OCI-LY7 (cell line): ENCODE data around the gene FOXO6. TPM values are rescaled to one million over a fixed set of nuclear protein-coding genes. Genes with fewer than 3 reads are reported as not detected.

ENCODE experiments used
- BruUV-seq: library from RNA; stranded (reverse); fragments of 400-500 nt; replicated peaks from 2 replicates; lab custom pipeline; 2021; lab: Mats Ljungman, UMichigan
- CTCF ChIA-PET: fragments of 300-600 bp; sonication (Branson Sonifier 250); formaldehyde crosslinking; loops from one replicate; lab custom pipeline; 2022; ENCODE audit warnings: antibody characterized with exemption; ENCODE audit not compliant: unreplicated experiment; lab: Charles Lee
- POLR2A ChIA-PET: fragments of 300-600 bp; sonication (Branson Sonifier 250); formaldehyde crosslinking; loops from one replicate; lab custom pipeline; 2022; ENCODE audit warnings: antibody characterized with exemption; lab: Charles Lee
- DNase-seq: peaks from one replicate; pipeline ENCODE4 v3.0.0-alpha.2; 2015; ENCODE audit warnings: low spot score
- H2AFZ ChIP-seq: fragments of 200-600 bp; sonication (generic), shearing (Covaris generic); 2 replicates; pipeline ENCODE4 v1.6.1; 2014; ENCODE audit warnings: mild to moderate bottlenecking, antibody characterized with exemption, low read length, moderate library complexity
- H3K27ac ChIP-seq: fragments of 200-600 bp; sonication (generic); 2 replicates; pipeline ENCODE4 v1.5.1; 2014; ENCODE audit warnings: mixed run types, low read depth, mild to moderate bottlenecking, moderate library complexity, low read length, inconsistent platforms; ENCODE audit not compliant: poor library complexity, severe bottlenecking
- H3K36me3 ChIP-seq: fragments of 200-600 bp; sonication (generic); 2 replicates; pipeline ENCODE4 v1.6.1; 2014; ENCODE audit warnings: mild to moderate bottlenecking, antibody characterized with exemption, low read length, moderate library complexity, mixed read lengths; ENCODE audit not compliant: insufficient read depth
- H3K4me1 ChIP-seq: fragments of 200-600 bp; sonication (generic); 2 replicates; pipeline ENCODE4 v1.5.1; 2014; ENCODE audit warnings: mild to moderate bottlenecking, low read length; ENCODE audit not compliant: insufficient read depth, poor library complexity, severe bottlenecking
- H3K4me2 ChIP-seq: fragments of 200-600 bp; sonication (generic); 2 replicates; pipeline ENCODE4 v1.6.1; 2014; ENCODE audit warnings: mild to moderate bottlenecking, low read length
- H3K4me3 ChIP-seq: fragments of 200-600 bp; sonication (generic); 2 replicates; pipeline ENCODE4 v1.5.1; 2014; ENCODE audit warnings: mild to moderate bottlenecking, low read depth, low read length; ENCODE audit not compliant: poor library complexity, severe bottlenecking
- H3K79me2 ChIP-seq: fragments of 200-600 bp; sonication (generic); 2 replicates; pipeline ENCODE4 v1.6.1; 2016; ENCODE audit warnings: low read depth, mild to moderate bottlenecking, low read length, moderate library complexity, mixed read lengths; ENCODE audit not compliant: insufficient read depth
- H3K9me2 ChIP-seq: fragments of 200-600 bp; sonication (generic); 2 replicates; pipeline ENCODE4 v1.6.1; 2016; ENCODE audit warnings: mild to moderate bottlenecking, low read length, mixed read lengths; ENCODE audit not compliant: insufficient read depth
- H3K9me3 ChIP-seq: fragments of 200-600 bp; sonication (generic); 2 replicates; pipeline ENCODE4 v1.6.1; 2014; ENCODE audit warnings: mild to moderate bottlenecking, mixed run types, low read length, mixed read lengths
- H4K20me1 ChIP-seq: fragments of 200-600 bp; sonication (generic); 2 replicates; pipeline ENCODE4 v1.6.1; 2014; ENCODE audit warnings: mild to moderate bottlenecking, antibody characterized with exemption, low read length, moderate library complexity, mixed read lengths; ENCODE audit not compliant: insufficient read depth
- EZH2phosphoT487 ChIP-seq: fragments of 200-600 bp; sonication (generic); IDR thresholded peaks from 2 replicates; pipeline ENCODE4 v1.6.1; 2018; ENCODE audit warnings: low read depth, borderline replicate concordance, mild to moderate bottlenecking, mixed run types, antibody characterized with exemption, low read length, moderate library complexity, mixed read lengths
- intact Hi-C: fragments of 100-400 bp; cut with micrococcal nuclease; formaldehyde crosslinking; loops from one replicate; pipeline ENCODE4 v1.10.0; 2022; ENCODE audit not compliant: unreplicated experiment
- total RNA-seq, 2 experiments: library from RNA; depleted of rRNA in 1 of 2; stranded (reverse); fragments of >200 nt in 1 of 2; shearing (Covaris generic) in 1 of 2; gene quantifications; 2 replicates each; pipeline ENCODE4 v1.2.3, GENCODE V29; 2014 to 2022
- TF ChIP-seq, protein P1 (sequence below): fragments of 200-600 bp; sonication (generic); conservative IDR thresholded peaks from 2 replicates; pipeline ENCODE4 v1.5.1; 2014; ENCODE audit warnings: mild to moderate bottlenecking, antibody characterized with exemption, low read length, moderate library complexity, mixed read lengths

FOXO6 gene
- total RNA-seq, 2 experiments from 2014 or later = not detected

DNA sequence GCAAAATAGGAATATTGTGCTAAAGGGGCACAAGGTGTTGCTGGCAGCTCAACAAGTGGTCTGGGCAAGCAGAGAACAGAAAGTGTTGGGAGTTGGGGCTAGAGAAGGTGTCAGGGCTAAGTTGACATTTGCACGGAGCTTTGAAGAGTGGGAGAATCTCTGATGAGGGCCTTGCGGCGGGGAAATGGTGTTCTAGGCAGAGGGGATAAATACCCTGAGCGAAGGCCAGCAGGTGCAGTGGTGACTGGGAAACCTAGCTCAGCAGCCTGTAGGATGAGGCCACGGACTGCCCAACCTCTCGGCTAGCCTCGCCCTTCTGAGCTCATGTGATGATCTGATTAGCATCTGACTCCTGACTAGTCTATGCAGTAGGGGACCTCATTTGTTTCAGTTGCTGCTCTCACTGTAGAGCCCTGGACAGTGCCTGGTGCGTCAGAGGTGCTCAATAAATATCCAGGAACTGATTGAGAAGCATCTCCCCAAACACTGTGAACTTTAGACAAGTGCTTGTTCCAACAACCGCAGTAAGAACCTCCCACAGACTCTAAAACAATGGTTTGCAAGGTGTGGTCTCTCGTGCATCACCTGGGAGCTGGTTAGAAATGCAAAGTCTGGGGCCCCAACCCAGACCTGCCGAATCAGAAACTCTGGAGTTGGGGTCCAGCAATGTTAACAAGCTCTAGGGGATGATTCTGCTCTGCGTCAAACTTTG is 1.0 kb upstream of the FOXO6 start:
- no peaks in the 10 kb centered on the region for H3K79me2 ChIP-seq
- no TSS peak for BruUV-seq
- intact Hi-C loops = loop anchor here (10.0 kb wide), 1 partner anchor 55 kb away; no protein-coding TSS in a partner anchor
- no peak overlapping the region for H3K27ac ChIP-seq
- ChIA-PET CTCF (interaction anchor here (0.9 kb wide), 1 partner anchor 56 kb away, joined by 3 read pairs; no protein-coding TSS in a partner anchor), POLR2A (interaction anchor here (1.3 kb wide), 1 partner anchor 20 kb away, joined by 3 read pairs; no protein-coding TSS in a partner anchor)
- H3K9me2 ChIP-seq = no peaks in the 10 kb centered on the region
- H3K4me1 ChIP-seq = peaks cover 8% of the 10 kb centered on the region
- peak overlapping the region; percentile 75 for H3K4me2 ChIP-seq
- no peaks in the 10 kb centered on the region for H3K36me3 ChIP-seq
- TF ChIP-seq EZH2phosphoT487 = no peak
- TF ChIP-seq, protein P1, sequence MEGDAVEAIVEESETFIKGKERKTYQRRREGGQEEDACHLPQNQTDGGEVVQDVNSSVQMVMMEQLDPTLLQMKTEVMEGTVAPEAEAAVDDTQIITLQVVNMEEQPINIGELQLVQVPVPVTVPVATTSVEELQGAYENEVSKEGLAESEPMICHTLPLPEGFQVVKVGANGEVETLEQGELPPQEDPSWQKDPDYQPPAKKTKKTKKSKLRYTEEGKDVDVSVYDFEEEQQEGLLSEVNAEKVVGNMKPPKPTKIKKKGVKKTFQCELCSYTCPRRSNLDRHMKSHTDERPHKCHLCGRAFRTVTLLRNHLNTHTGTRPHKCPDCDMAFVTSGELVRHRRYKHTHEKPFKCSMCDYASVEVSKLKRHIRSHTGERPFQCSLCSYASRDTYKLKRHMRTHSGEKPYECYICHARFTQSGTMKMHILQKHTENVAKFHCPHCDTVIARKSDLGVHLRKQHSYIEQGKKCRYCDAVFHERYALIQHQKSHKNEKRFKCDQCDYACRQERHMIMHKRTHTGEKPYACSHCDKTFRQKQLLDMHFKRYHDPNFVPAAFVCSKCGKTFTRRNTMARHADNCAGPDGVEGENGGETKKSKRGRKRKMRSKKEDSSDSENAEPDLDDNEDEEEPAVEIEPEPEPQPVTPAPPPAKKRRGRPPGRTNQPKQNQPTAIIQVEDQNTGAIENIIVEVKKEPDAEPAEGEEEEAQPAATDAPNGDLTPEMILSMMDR = no peak
- H2AFZ ChIP-seq = peak overlapping the region; percentile 21; the same call in 1 of the 2 replicates
- no peak for DNase-seq
- no peaks in the 10 kb centered on the region for H4K20me1 ChIP-seq
- no peaks in the 10 kb centered on the region for H3K9me3 ChIP-seq
- peak overlapping the region; percentile 65 for H3K4me3 ChIP-seq

DNA sequence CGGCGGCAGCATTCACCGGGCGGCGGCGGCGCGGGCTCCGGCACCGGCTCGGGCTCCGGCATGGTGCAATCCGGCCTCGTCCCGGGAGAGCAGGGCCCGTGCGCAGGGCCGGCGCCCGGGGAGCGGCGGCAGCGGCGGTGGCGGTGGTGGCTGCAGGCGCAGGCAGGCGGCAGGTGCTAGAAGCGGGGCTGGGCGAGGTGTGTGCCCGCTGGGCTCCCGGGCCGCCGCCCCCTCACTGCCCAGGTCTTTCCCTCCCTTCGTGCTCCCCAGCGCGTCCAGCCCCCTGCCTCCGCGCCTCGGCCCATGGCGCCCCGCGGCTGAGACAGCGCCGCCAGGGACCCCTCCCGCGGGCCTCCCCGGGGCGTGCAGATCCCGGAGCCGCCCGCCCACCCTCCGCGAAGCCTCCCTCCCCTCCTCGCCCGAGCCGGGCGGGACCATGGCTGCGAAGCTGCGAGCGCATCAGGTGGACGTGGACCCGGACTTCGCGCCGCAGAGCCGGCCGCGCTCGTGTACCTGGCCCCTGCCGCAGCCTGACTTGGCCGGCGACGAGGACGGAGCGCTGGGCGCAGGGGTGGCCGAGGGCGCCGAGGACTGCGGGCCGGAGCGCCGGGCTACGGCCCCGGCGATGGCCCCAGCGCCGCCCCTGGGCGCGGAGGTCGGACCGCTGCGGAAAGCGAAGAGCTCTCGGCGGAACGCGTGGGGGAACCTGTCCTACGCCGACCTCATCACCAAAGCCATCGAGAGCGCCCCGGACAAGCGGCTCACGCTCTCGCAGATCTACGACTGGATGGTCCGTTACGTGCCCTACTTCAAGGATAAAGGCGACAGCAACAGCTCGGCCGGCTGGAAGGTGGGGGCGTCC is 492 bp downstream of the FOXO6 start:
- no peaks in the 10 kb centered on the region for H4K20me1 ChIP-seq
- peak; percentile 13 for DNase-seq
- H3K9me2 ChIP-seq = no peaks in the 10 kb centered on the region
- TF ChIP-seq EZH2phosphoT487 = no peak
- TF ChIP-seq, protein P1 = no peak
- peaks cover 12% of the 10 kb centered on the region for H3K4me1 ChIP-seq
- no peaks in the 10 kb centered on the region for H3K36me3 ChIP-seq
- no peaks in the 10 kb centered on the region for H3K79me2 ChIP-seq
- intact Hi-C loops = loop anchor here (10.0 kb wide), 1 partner anchor 53 kb away; no protein-coding TSS in a partner anchor
- no peaks in the 10 kb centered on the region for H3K9me3 ChIP-seq
- no TSS peak for BruUV-seq
- peak overlapping the region; percentile 65 for H3K4me3 ChIP-seq
- H2AFZ ChIP-seq = no peak overlapping the region
- POLR2A ChIA-PET = interaction anchor here (0.6 to 1.3 kb wide), 3 partner anchors 8 to 113 kb away, joined by 3 to 5 read pairs (median 3); no protein-coding TSS in a partner anchor
- no peak overlapping the region for H3K27ac ChIP-seq
- CTCF ChIA-PET = interaction anchor here (0.5 kb wide), 1 partner anchor 558 kb away, joined by 3 read pairs; no protein-coding TSS in a partner anchor
- peak overlapping the region; percentile 75 for H3K4me2 ChIP-seq
